GM19193 (cell line): ENCODE measurements around the gene ASL.

ENCODE experiments used
- POLR2A ChIP-seq: IDR thresholded peaks from 4 replicates; pipeline ENCODE4 v1.6.1; 2011; ENCODE audit not compliant: insufficient read depth, insufficient read length; ENCODE audit errors: extremely low read depth

ASL gene

DNA sequence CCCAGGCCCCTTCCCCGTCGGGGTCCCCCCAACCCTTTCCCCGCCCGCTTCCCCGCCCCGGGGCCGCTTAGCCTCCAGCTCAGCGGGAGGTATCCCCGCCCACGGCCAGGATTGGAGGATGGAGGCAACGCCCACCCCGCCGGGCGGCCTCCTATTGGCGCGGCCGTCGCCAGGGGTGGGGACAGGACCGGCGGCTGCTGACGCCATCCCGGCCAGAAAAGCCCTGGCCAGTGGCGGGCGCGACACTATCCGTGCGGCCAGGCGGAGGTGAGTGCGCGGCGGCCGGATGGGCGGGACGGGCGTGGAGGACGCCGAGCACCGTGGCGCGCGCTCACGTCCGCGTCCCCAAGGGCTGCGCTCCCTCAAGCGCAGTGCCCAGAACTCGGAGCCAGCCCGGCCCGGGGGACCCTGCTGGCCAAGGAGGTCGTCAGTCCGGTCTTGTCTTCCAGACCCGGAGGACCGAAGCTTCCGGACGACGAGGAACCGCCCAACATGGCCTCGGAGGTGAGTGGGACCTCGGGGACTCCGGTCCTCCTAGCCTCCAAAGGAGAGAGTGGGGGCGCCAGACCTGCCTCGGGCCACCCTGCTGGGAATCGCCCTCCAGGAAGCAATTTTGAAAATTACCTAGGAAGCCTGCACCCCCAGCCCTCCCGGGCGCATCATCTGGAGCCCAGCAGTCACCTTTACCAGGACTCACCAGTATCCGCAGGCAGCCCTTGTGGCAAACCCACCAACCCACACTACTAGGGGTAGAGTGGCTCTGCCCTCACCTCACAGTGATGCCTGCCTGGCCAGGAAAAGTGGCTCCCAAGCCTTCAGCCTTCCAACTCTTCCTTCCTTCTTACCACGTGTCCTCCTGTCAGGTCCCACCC is at the start of gene ASL:
Gene ASL, plus strand, starts transcription at position 230 of the 872 bp plus-strand sequence. Its CDS starts 263 bp downstream, at position 493.
- peak; percentile 86 for TF ChIP-seq POLR2A

GRCh38 chr7:66033471-66034385 is 41.9 kb upstream of the ASL start:
- TF ChIP-seq POLR2A = no peak

GRCh38 chr7:66036382-66036781 is 39.2 kb upstream of the ASL start:
- TF ChIP-seq POLR2A = no peak

GRCh38 chr7:66036788-66037187 is 38.8 kb upstream of the ASL start:
- no peak for TF ChIP-seq POLR2A

DNA sequence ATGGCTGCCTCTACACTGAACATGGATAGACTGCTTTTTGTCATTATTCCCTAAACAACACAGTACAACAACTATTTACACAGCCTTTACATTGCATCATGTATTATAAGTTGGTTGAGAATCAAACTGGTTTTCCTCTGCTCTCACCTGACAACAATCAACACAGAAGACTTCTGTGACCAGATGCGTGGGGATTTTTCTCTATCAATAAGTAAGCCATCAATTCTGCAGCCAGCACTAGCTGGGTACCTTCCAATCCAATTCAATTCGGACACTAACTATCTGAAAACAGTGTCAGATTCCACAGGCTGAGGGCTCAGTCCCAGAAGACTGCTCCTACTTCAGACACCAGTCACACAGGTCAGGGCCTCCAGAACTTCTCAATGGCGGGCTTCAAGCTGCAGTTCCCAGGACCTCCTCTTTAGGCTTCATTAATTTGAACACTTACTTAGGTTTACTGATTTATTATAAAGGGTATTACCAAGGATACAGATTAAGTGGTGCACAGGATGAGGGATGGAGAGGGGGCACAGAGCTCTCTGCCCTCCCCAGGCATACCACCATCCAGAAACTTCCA is 36.4 kb upstream of the ASL start:
- no peak for TF ChIP-seq POLR2A

DNA sequence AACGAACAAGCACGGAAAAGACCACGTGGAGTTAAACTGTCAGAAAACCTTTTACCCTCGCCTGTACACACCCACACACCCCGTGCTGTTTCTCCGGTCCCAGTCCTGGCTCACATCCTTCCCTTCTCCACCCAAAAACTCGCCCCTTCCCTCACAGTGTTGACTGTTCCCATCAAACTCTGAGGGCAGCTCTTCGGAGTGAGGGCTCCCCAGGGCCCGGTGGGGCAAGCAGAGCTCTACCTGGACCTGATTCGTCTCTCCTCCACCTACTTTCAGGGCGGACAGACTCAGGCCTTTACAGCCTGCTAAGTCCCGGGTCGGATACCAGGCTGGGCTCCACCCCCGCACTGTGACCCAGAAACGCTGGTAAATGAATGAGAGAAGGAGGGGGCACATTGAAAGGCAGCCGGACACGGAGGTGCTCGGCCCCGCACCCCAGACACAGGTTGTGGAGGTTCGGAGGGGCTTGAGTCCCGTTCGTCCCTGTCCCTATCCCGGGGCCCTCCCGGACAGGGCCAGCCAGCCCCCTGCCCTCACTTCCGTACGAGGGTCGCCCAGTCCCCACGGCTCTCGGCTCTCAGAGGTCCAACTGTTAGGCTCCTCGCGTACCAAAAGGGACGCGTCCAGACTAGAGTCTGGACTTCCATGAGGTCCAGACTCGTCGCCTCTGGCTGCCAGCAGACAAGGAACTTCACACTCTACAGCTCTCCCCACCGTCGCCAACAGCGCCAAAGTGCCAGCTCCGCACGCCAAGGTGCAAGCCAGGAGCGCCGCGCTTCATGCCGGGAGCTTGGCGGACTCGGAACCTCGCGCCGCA is 31.7 kb upstream of the ASL start:
- no peak for TF ChIP-seq POLR2A

GRCh38 chr7:66047426-66047825 is 28.2 kb upstream of the ASL start:
- TF ChIP-seq POLR2A = no peak

DNA sequence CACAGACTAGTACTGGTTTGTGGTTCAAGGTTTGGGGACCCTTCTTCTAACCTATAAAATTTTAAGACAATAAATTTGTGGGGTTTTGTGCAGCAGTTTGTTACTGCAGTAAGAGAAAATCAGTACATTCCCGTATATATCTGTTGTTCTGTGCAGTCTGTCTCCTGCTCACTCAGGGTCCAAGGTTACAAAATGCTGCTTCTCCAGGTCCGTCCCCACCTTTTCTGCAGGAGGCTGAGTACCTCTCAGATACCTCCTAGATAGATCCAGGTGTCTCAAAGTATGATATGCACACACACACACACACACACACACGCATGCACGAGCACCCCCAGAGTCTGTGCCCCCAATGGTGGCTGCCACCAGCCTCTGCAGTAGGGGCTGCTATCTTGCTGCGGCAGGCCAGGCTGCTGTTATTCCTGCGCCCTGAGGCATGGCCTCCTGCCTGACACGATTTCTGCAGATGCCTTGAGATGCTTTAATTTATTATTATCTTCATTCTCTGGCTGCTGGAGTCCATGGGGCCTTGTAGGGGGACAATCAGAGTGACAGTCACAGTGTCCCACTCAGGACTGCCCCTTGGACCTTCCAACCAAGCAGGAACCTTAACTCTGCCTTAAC is 25.2 kb upstream of the ASL start:
- TF ChIP-seq POLR2A = no peak

DNA sequence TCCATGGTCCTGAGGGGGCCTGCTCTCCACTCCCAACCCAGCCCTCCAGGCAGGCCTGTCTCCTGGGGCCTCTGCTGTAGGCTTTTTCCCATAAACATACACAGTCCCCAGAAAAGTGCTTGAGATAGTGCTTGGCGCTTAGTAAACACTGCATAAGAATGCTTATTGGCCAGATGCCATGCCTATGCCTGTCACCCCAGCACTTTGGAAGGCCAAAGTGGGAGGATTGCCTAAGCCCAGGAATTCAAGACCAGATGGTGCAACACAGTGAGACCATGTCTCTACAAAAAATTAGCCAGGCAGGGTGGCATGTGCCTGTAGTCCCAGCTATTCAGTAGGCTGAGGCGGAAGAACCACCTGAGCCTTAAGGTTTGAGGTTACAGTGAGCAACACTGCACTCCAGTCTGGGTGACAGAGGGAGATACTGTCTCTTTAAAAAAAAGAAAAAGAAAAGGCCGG is 24.6 kb upstream of the ASL start:
- no peak for TF ChIP-seq POLR2A

GRCh38 chr7:66052447-66052846 is 23.2 kb upstream of the ASL start:
- TF ChIP-seq POLR2A = no peak

GRCh38 chr7:66054063-66054462 is 21.6 kb upstream of the ASL start:
- no peak for TF ChIP-seq POLR2A

DNA sequence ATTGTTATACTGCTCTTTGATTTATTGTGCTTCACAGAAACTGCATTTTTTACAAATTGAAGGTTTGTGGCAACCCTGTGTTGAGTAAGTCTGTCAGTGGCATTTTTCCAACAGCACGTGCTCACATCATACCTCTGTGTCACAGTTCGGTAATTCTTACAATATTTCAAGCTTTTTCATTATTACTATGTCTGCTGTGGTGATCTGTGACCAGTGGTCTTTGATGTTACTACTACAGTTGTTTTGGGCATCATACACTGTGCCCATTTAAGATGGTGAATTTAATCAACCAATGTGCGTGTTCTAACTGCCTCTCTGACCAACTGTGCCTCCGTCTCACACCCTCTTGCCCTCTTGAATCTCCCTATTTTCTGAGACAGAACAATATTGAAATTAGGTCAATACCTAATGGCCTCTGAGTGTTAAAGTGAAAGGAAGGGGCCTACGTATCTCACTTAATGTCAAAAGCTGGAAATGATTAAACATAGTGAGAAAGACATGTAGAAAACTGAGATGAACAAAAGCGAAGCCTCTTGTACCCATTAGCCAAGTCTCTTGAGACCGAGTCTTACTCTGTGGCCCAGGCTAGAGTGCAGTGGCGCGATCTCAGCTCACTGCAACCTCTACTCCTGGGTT is 20.2 kb upstream of the ASL start:
- TF ChIP-seq POLR2A = no peak

GRCh38 chr7:66060796-66061195 is 14.8 kb upstream of the ASL start:
- TF ChIP-seq POLR2A = no peak
